ENCODE measurements around the gene TRIM22. TPM values are rescaled to one million over a fixed set of nuclear protein-coding genes. Genes with fewer than 3 reads are reported as not detected.
"Not testable (repeated sequence)": the region's sequence is repeated elsewhere in the genome, so short reads cannot be mapped to it uniquely, and the experiment has no call there.

TRIM22 gene
- total RNA-seq, 1 experiment from 2014 or later, result not detected

DNA sequence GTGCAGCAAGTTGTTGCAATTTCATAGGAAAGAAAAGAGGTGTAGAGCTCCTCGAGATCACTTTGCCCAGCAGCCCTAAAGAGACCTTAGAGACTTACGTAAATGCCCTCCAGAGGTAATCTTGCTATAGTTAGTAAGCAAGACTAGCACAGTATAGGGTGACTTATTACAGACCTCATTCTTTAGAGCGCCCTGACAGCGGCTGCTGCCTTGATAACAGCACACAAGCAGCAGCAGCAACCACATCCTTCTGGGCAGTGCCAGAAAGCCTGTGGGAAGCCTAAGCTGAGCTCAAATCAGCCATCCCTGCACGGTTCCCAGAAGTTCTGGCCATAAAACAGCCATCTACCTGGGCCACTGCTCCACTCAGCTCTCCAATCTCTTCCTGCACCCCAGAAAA is 24.1 kb downstream of the TRIM22 start:
- Histone ChIP-seq H3K27ac (ENCODE audit: low read depth, low read length, poor library complexity, severe bottlenecking) (no peak overlapping the region), H3K4me3 (ENCODE audit: low read depth, low read length, poor library complexity, severe bottlenecking) (no peak overlapping the region), H3K36me3 (ENCODE audit: insufficient read depth, low read length, poor library complexity, severe bottlenecking) (no peaks in the 10 kb centered on the region), H3K27me3 (replicated peaks; ENCODE audit: insufficient read depth, low read depth, low read length, poor library complexity) (no peaks in the 10 kb centered on the region), H3K4me1 (ENCODE audit: insufficient read depth, low read length, poor library complexity, severe bottlenecking) (no peaks in the 10 kb centered on the region), H3K9me3 (ENCODE audit: low read depth, low read length, poor library complexity, severe bottlenecking) (no peaks in the 10 kb centered on the region)
- ChIA-PET POLR2A (ENCODE audit: low non-redundant PET) (no interaction called here), CTCF (no interaction called here)
- no TSS peak for BruUV-seq (replicated peaks)
- DNase-seq (ENCODE audit: low spot score), result no peak
- no peak for TF ChIP-seq EZH2 (IDR thresholded peaks at IDR 0.05; ENCODE audit: borderline replicate concordance, low read depth, low read length, poor library complexity, severe bottlenecking)
- TF ChIP-seq, protein P1, sequence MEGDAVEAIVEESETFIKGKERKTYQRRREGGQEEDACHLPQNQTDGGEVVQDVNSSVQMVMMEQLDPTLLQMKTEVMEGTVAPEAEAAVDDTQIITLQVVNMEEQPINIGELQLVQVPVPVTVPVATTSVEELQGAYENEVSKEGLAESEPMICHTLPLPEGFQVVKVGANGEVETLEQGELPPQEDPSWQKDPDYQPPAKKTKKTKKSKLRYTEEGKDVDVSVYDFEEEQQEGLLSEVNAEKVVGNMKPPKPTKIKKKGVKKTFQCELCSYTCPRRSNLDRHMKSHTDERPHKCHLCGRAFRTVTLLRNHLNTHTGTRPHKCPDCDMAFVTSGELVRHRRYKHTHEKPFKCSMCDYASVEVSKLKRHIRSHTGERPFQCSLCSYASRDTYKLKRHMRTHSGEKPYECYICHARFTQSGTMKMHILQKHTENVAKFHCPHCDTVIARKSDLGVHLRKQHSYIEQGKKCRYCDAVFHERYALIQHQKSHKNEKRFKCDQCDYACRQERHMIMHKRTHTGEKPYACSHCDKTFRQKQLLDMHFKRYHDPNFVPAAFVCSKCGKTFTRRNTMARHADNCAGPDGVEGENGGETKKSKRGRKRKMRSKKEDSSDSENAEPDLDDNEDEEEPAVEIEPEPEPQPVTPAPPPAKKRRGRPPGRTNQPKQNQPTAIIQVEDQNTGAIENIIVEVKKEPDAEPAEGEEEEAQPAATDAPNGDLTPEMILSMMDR (conservative IDR thresholded peaks at IDR 0.05; ENCODE audit: low read depth, low read length), result no peak
- intact Hi-C loops (cut with micrococcal nuclease; ENCODE audit: unreplicated experiment), result no loop called here

DNA sequence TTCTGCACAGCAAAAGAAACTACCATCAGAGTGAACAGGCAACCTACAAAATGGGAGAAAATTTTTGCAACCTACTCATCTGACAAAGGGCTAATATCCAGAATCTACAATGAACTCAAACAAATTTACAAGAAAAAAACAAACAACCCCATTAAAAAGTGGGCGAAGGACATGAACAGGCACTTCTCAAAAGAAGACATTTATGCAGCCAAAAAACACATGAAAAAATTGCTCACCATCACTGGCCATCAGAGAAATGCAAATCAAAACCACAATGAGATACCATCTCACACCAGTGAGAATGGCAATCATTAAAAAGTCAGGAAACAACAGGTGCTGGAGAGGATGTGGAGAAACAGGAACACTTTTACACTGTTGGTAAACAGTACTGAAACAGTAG is 26.9 kb downstream of the TRIM22 start:
- intact Hi-C loops (cut with micrococcal nuclease; ENCODE audit: unreplicated experiment); CTCF ChIA-PET; H3K27me3 ChIP-seq (replicated peaks; ENCODE audit: insufficient read depth, low read depth, low read length, poor library complexity); H3K36me3 ChIP-seq (ENCODE audit: insufficient read depth, low read length, poor library complexity, severe bottlenecking); DNase-seq (ENCODE audit: low spot score); H3K4me3 ChIP-seq (ENCODE audit: low read depth, low read length, poor library complexity, severe bottlenecking); POLR2A ChIA-PET (ENCODE audit: low non-redundant PET); BruUV-seq (replicated peaks); H3K4me1 ChIP-seq (ENCODE audit: insufficient read depth, low read length, poor library complexity, severe bottlenecking); H3K27ac ChIP-seq (ENCODE audit: low read depth, low read length, poor library complexity, severe bottlenecking); H3K9me3 ChIP-seq (ENCODE audit: low read depth, low read length, poor library complexity, severe bottlenecking): not testable (repeated sequence)

DNA sequence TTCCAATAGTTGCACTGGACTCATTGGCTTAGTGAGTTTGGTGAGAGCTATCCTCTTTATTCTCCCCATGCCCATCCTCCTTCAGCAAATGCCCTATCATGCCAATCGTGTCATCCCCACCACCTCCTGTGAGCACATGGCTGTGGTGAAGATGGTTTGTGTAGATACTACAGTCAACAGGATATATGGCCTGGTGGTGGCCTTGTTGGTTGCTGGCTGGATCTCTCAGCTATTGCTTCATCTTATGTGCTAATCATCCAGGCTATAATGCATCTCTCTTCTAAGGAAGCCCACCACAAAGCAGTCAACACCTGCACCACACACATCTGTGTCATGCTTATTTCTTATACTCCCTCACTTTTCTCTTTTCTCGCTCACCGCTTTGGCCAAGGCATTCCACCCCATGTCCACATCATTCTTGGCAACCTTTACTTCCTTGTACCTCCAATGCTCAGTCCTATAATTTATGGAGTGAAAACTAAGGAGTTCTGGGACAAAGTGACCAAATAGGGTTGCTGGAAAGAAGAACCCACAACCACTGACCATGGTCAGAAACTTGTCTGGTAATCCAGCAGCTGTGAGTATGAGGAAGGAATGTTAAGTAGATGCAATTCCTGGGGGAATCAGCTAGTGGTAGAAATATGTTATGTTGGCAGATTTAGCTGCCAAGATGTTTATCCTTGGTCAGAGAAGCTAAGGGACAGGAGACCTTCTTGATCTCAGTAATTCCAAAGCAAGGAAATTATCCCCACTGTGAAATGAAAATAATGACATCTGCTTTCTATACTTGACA is 30.3 kb downstream of the TRIM22 start:
- no TSS peak for BruUV-seq (replicated peaks)
- TF ChIP-seq, protein P1 (conservative IDR thresholded peaks at IDR 0.05; ENCODE audit: low read depth, low read length), result no peak
- TF ChIP-seq EZH2 (IDR thresholded peaks at IDR 0.05; ENCODE audit: borderline replicate concordance, low read depth, low read length, poor library complexity, severe bottlenecking), result no peak
- no peaks in the 10 kb centered on the region for H3K27me3 ChIP-seq (replicated peaks; ENCODE audit: insufficient read depth, low read depth, low read length, poor library complexity)
- no peak overlapping the region for H3K27ac ChIP-seq (ENCODE audit: low read depth, low read length, poor library complexity, severe bottlenecking)
- no peaks in the 10 kb centered on the region for H3K9me3 ChIP-seq (ENCODE audit: low read depth, low read length, poor library complexity, severe bottlenecking)
- no peaks in the 10 kb centered on the region for H3K36me3 ChIP-seq (ENCODE audit: insufficient read depth, low read length, poor library complexity, severe bottlenecking)
- DNase-seq (ENCODE audit: low spot score), result no peak
- POLR2A ChIA-PET (ENCODE audit: low non-redundant PET), result no interaction called here
- CTCF ChIA-PET, result no interaction called here
- H3K4me1 ChIP-seq (ENCODE audit: insufficient read depth, low read length, poor library complexity, severe bottlenecking), result no peaks in the 10 kb centered on the region
- no peak overlapping the region for H3K4me3 ChIP-seq (ENCODE audit: low read depth, low read length, poor library complexity, severe bottlenecking)
- intact Hi-C loops (cut with micrococcal nuclease; ENCODE audit: unreplicated experiment), result no loop called here

DNA sequence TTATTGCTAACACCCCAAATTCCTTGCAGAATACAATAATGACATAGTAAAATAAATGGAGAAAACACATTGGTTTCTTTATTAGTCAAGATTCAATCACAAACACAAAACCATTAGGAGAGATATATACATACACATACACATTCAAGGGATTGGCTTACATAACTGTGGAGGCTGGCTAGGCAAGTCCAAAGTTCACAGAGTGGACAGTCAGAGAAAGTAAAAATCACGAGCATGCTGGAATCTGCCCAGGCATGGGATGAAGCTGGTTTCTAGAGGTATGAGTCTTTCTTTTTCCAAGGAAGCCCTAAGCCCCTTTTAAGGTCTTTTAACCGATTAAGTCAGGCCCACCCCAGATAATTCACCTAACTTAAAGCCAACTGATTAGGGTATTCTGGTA is 33.0 kb downstream of the TRIM22 start:
- Histone ChIP-seq H3K27me3 (replicated peaks; ENCODE audit: insufficient read depth, low read depth, low read length, poor library complexity) (no peaks in the 10 kb centered on the region), H3K9me3 (ENCODE audit: low read depth, low read length, poor library complexity, severe bottlenecking) (no peaks in the 10 kb centered on the region), H3K36me3 (ENCODE audit: insufficient read depth, low read length, poor library complexity, severe bottlenecking) (no peaks in the 10 kb centered on the region), H3K27ac (ENCODE audit: low read depth, low read length, poor library complexity, severe bottlenecking) (no peak overlapping the region), H3K4me3 (ENCODE audit: low read depth, low read length, poor library complexity, severe bottlenecking) (no peak overlapping the region), H3K4me1 (ENCODE audit: insufficient read depth, low read length, poor library complexity, severe bottlenecking) (no peaks in the 10 kb centered on the region)
- no TSS peak for BruUV-seq (replicated peaks)
- TF ChIP-seq EZH2 (IDR thresholded peaks at IDR 0.05; ENCODE audit: borderline replicate concordance, low read depth, low read length, poor library complexity, severe bottlenecking), result no peak
- TF ChIP-seq, protein P1 (conservative IDR thresholded peaks at IDR 0.05; ENCODE audit: low read depth, low read length), result no peak
- no peak for DNase-seq (ENCODE audit: low spot score)
- intact Hi-C loops (cut with micrococcal nuclease; ENCODE audit: unreplicated experiment), result no loop called here
- CTCF ChIA-PET, result no interaction called here
- POLR2A ChIA-PET (ENCODE audit: low non-redundant PET), result no interaction called here

Data from A673 (cell line).